Suprapubic skin (tissue), 4 donors: Measurements from ENCODE around the gene CD244.

Experiments used
- CTCF ChIP-seq, 2 donors: fragments of 200-600 bp in 1 of 2; fragments of 450-650 bp in 1 of 2; sonication (generic) in 1 of 2; IDR thresholded peaks; one replicate each; pipeline ENCODE4 v1.5.1; 2016 to 2019; ENCODE audit warnings: antibody characterized with exemption in 2 of 2, mild to moderate bottlenecking in 1 of 2, moderate library complexity in 1 of 2
- POLR2A ChIP-seq, 2 donors: fragments of 450-650 bp; IDR thresholded peaks; one replicate each; pipeline ENCODE4 v1.6.1; 2017; ENCODE audit warnings: antibody characterized with exemption in 2 of 2, mild to moderate bottlenecking in 2 of 2, moderate library complexity in 2 of 2
- POLR2AphosphoS5 ChIP-seq, 3 donors: sonication (generic); formaldehyde crosslinking; IDR thresholded peaks; one replicate each; pipeline ENCODE4 v1.6.1; 2017; ENCODE audit warnings: antibody characterized with exemption in 3 of 3

GRCh38 chr1:160853014-160853413 is 9.7 kb downstream of the CD244 start:
- TF ChIP-seq CTCF (IDR thresholded peaks at IDR 0.05) (no peak), POLR2A (IDR thresholded peaks at IDR 0.05) (no peak), POLR2AphosphoS5 (IDR thresholded peaks at IDR 0.05) (no peak)
